ENCODE data around the gene ELOF1. TPM values are rescaled to one million over a fixed set of nuclear protein-coding genes. Genes with fewer than 3 reads are reported as not detected.

Gene ELOF1
- total RNA-seq, 1 donor from 2014 or later: 71.9 TPM

GRCh38 chr19:11556634-11557420 lies 2.2 kb downstream of the ELOF1 start:
- H3K27ac Mint-ChIP-seq: peak overlapping the region; percentile 25
- no peak for DNase-seq
- peaks cover 33% of the 10 kb centered on the region for H3K36me3 Mint-ChIP-seq (ENCODE audit: low read depth)
- H3K4me1 Mint-ChIP-seq: peaks cover 42% of the 10 kb centered on the region
- intact Hi-C loops (cut with micrococcal nuclease): no loop called here
- H3K9me3 Mint-ChIP-seq: no peaks in the 10 kb centered on the region
- no peaks in the 10 kb centered on the region for H3K27me3 Mint-ChIP-seq
- peak overlapping the region; percentile 95 for H3K4me3 Mint-ChIP-seq

GRCh38 chr19:11555246-11555645 lies 3.8 kb downstream of the ELOF1 start:
- peaks cover 33% of the 10 kb centered on the region for H3K36me3 Mint-ChIP-seq (ENCODE audit: low read depth)
- DNase-seq: no peak
- no peak overlapping the region for H3K4me3 Mint-ChIP-seq
- H3K27ac Mint-ChIP-seq: no peak overlapping the region
- H3K4me1 Mint-ChIP-seq: peaks cover 34% of the 10 kb centered on the region
- intact Hi-C loops (cut with micrococcal nuclease): no loop called here
- no peaks in the 10 kb centered on the region for H3K27me3 Mint-ChIP-seq
- no peaks in the 10 kb centered on the region for H3K9me3 Mint-ChIP-seq

GRCh38 chr19:11554160-11554559 lies 4.9 kb downstream of the ELOF1 start:
- Mint-ChIP-seq H3K9me3 (no peaks in the 10 kb centered on the region), H3K4me3 (no peak overlapping the region), H3K27ac (peak overlapping the region; percentile 27), H3K36me3 (ENCODE audit: low read depth) (peaks cover 32% of the 10 kb centered on the region), H3K4me1 (peaks cover 29% of the 10 kb centered on the region), H3K27me3 (no peaks in the 10 kb centered on the region)
- intact Hi-C loops (cut with micrococcal nuclease): no loop called here
- no peak for DNase-seq

- no peak overlapping the region for H3K27ac Mint-ChIP-seq
- peaks cover 20% of the 10 kb centered on the region for H3K4me1 Mint-ChIP-seq
- no peak for DNase-seq
- no peak overlapping the region for H3K4me3 Mint-ChIP-seq
- peaks cover 27% of the 10 kb centered on the region for H3K36me3 Mint-ChIP-seq (ENCODE audit: low read depth)
- H3K27me3 Mint-ChIP-seq: no peaks in the 10 kb centered on the region
- no peaks in the 10 kb centered on the region for H3K9me3 Mint-ChIP-seq
- intact Hi-C loops (cut with micrococcal nuclease): no loop called here
These were observed 6.2 kb downstream of the ELOF1 start for GRCh38 chr19:11552666-11553372.

GRCh38 chr19:11551603-11552235 lies 7.3 kb downstream of the ELOF1 start:
- Mint-ChIP-seq H3K9me3 (no peaks in the 10 kb centered on the region), H3K27me3 (no peaks in the 10 kb centered on the region), H3K4me3 (no peak overlapping the region), H3K36me3 (ENCODE audit: low read depth) (peaks cover 21% of the 10 kb centered on the region), H3K27ac (no peak overlapping the region), H3K4me1 (peaks cover 15% of the 10 kb centered on the region)
- DNase-seq: no peak
- intact Hi-C loops (cut with micrococcal nuclease): no loop called here

- Mint-ChIP-seq H3K27ac (no peak overlapping the region), H3K27me3 (no peaks in the 10 kb centered on the region), H3K9me3 (no peaks in the 10 kb centered on the region), H3K4me1 (peaks cover 9% of the 10 kb centered on the region), H3K4me3 (no peak overlapping the region), H3K36me3 (ENCODE audit: low read depth) (peaks cover 13% of the 10 kb centered on the region)
- DNase-seq: no peak
- intact Hi-C loops (cut with micrococcal nuclease): no loop called here
These were observed 8.8 kb downstream of the ELOF1 start for GRCh38 chr19:11550265-11550664.

GRCh38 chr19:11549386-11549953 lies 9.6 kb downstream of the ELOF1 start:
- no peaks in the 10 kb centered on the region for H3K27me3 Mint-ChIP-seq
- intact Hi-C loops (cut with micrococcal nuclease): no loop called here
- H3K4me3 Mint-ChIP-seq: no peak overlapping the region
- peaks cover 7% of the 10 kb centered on the region for H3K4me1 Mint-ChIP-seq
- no peaks in the 10 kb centered on the region for H3K9me3 Mint-ChIP-seq
- H3K27ac Mint-ChIP-seq: no peak overlapping the region
- peaks cover 12% of the 10 kb centered on the region for H3K36me3 Mint-ChIP-seq (ENCODE audit: low read depth)
- no peak for DNase-seq

GRCh38 chr19:11547929-11548700 lies 10.9 kb downstream of the ELOF1 start:
- H3K27me3 Mint-ChIP-seq: no peaks in the 10 kb centered on the region
- H3K36me3 Mint-ChIP-seq (ENCODE audit: low read depth): peaks cover 4% of the 10 kb centered on the region
- H3K9me3 Mint-ChIP-seq: no peaks in the 10 kb centered on the region
- H3K27ac Mint-ChIP-seq: no peak overlapping the region
- H3K4me1 Mint-ChIP-seq: no peaks in the 10 kb centered on the region
- intact Hi-C loops (cut with micrococcal nuclease): no loop called here
- DNase-seq: no peak
- no peak overlapping the region for H3K4me3 Mint-ChIP-seq

GRCh38 chr19:11541238-11541637 lies 17.8 kb downstream of the ELOF1 start:
- no peaks in the 10 kb centered on the region for H3K36me3 Mint-ChIP-seq (ENCODE audit: low read depth)
- no peak overlapping the region for H3K27ac Mint-ChIP-seq
- no peak for DNase-seq
- H3K27me3 Mint-ChIP-seq: peaks cover 21% of the 10 kb centered on the region
- intact Hi-C loops (cut with micrococcal nuclease): no loop called here
- H3K4me3 Mint-ChIP-seq: no peak overlapping the region
- H3K4me1 Mint-ChIP-seq: no peaks in the 10 kb centered on the region
- no peaks in the 10 kb centered on the region for H3K9me3 Mint-ChIP-seq

GRCh38 chr19:11540645-11541044 lies 18.4 kb downstream of the ELOF1 start:
- H3K27me3 Mint-ChIP-seq: peaks cover 22% of the 10 kb centered on the region
- H3K4me3 Mint-ChIP-seq: no peak overlapping the region
- no peaks in the 10 kb centered on the region for H3K36me3 Mint-ChIP-seq (ENCODE audit: low read depth)
- H3K9me3 Mint-ChIP-seq: no peaks in the 10 kb centered on the region
- intact Hi-C loops (cut with micrococcal nuclease): no loop called here
- peaks cover 2% of the 10 kb centered on the region for H3K4me1 Mint-ChIP-seq
- no peak for DNase-seq
- H3K27ac Mint-ChIP-seq: no peak overlapping the region

GRCh38 chr19:11539495-11540365 lies 19.3 kb downstream of the ELOF1 start:
- Mint-ChIP-seq H3K27me3 (peaks cover 24% of the 10 kb centered on the region), H3K36me3 (ENCODE audit: low read depth) (no peaks in the 10 kb centered on the region), H3K9me3 (no peaks in the 10 kb centered on the region), H3K4me1 (peaks cover 5% of the 10 kb centered on the region), H3K27ac (no peak overlapping the region), H3K4me3 (no peak overlapping the region)
- intact Hi-C loops (cut with micrococcal nuclease): no loop called here
- no peak for DNase-seq

- H3K27me3 Mint-ChIP-seq: peaks cover 31% of the 10 kb centered on the region
- no peak within 1 kb of the TSS for H3K27ac Mint-ChIP-seq
- H3K4me1 Mint-ChIP-seq: peaks cover 5% of the 10 kb centered on the region
- no peaks in the 10 kb centered on the region for H3K36me3 Mint-ChIP-seq (ENCODE audit: low read depth)
- H3K9me3 Mint-ChIP-seq: no peaks in the 10 kb centered on the region
- no peak within 1 kb of the TSS for H3K4me3 Mint-ChIP-seq
- no peak for DNase-seq
- intact Hi-C loops (cut with micrococcal nuclease): no loop called here
These were observed 20.6 kb downstream of the ELOF1 start, which contains the start of gene CNN1 for GRCh38 chr19:11538232-11539036. Gene CNN1 (plus strand): TSS chr19:11538851. CDS start chr19:11538928, 77 bp downstream.

Data from activated CD4-positive, alpha-beta T cell treated with anti-CD3 and anti-CD28 coated beads, Interleukin-2, amount 10 ng/mL, durations not matched to agents 24 days and 14 days (primary cell).